ENCODE data around the gene WDR41.
"Not testable (repeated sequence)": the region's sequence is repeated elsewhere in the genome, so short reads cannot be mapped to it uniquely, and the experiment has no call there.

Gene WDR41

DNA sequence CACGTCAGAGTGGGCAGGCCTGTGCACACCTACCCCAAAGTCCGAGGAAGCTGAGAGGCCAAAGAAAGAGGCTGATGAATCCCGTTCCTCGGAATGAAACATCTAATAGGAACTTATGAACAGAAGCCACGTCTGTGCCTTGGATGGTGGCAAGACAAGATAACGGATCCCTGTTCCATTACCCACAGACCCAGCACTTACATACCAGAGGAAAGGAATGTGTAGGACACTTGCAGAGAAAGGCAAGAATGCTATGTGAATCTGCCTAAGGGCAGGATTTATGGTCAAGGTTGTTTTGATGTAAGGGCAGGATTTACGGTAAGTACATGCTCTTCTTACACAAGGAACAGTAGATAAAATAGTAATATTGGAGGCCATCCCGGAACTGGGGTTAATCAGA lies 93.2 kb downstream of the WDR41 start:
- no peak for DNase-seq

DNA sequence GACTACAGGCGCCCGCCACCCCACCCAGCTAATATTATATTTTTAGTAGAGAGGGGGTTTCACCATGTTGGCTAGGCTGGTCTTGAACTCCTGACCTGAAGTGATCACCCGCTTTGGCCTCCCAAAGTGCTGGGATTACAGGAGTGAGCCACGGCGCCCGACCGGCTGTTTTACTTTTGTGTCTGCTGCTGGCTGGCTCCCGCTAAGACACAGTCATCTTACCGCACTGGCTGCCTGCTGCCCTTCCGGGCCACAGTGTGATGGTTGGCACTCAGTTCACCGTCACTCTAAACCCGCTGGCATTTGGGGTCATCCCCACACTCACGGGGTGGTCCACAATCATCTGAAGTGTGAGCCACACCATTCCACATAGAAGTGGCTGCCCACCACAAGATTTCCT lies 93.7 kb downstream of the WDR41 start:
- DNase-seq: no peak

DNA sequence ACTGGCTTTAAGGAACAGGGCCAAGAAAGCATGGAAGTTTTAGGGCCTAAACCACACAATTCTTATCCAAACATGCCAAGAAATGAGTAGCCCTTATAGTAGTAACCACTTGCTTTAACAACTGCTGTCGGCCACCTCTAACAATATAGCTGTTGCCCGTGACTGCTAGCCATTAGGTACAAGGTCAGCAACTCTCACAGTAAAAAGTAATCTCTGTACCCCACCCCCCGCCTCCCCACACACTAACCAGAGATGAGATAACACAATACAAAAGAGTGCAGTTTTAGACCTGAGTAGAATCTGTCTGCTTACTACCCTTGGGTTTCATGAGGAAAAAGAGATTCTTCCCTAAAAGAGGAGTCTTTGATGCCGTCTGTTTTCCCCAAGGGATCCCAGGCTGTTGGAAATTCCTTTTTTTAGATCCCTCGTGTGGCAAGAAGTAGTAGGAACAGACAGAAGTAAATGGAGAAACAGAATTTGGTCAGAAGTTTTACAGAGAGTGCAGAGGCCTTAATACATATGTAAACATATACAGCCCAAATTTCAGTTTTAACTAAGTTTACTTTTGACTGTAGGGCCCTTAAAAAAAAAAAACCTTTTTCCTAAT lies 94.3 kb downstream of the WDR41 start:
- DNase-seq: no peak

DNA sequence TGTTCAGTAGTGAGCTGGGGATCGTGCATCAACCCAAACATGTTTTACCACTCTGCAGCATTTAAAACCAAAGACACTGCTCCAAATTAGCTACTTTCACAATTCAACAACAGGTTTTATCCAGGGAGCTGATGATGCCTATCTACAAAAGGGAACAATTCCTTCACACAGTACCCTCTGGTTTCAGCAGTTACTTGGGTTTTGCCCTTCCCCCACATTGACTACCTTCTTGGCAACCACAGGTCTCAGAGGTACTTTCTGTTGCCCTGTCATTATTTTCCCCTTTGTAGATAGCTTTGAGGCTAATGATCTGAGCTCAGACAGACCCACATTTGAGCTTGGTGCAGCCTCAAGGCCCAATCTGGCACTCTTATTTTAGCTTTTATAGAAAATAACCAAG lies 96.1 kb downstream of the WDR41 start:
- DNase-seq: no peak

DNA sequence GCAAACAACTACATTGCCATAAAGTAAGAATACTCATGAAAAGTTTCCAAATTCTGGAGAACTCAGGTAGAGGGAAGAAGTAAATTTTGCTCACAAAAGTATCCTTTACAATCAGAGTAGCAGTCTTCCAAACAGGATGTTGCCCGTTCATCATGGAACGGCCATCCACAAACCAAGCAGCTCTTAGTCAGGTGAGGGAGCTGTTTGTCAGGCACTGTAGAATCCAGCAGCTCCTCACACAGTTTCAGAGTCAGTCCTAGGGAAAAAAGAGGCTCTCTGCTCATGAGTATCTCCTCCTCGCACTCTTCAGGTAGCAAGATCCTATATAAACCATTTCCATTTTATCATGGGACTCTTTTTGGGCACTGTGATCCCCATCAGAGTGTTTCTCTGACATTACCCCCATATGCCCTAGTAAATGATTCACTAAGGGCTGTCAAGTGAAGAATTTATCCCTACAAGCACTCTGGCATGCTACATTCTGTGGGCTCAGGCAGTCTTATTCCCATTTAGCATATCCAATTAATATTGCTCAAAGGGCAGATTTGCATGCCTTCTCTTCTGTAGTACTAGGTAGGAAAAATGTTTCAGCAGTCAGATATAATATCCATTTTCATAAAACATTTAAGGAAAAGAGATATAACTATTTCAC lies 97.9 kb downstream of the WDR41 start:
- DNase-seq: no peak

DNA sequence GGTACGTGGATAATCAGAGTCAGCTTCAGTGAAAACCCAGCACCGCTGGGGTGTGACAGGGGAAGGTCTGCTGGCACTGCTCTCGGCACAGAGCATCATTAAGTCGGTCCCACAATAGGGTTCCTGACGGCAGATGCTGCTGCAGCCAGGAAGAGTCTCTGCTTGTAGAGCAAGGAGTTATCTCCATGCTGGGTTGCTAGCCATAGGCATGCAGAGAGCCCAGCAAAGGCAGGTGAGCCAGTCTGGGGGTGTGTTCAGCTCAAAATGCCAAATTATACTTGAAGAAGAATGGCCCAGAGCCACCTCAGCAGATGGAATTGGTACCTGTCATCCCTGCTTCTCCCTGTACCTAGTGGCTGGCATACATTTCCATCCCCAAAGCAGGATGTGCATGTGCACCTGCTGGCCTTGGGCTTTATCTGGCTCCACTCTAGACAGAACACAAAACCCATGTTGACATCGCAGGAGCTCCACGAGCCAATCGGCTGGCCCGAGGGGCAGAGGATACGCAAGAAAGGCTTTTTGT lies 100.8 kb downstream of the WDR41 start:
- no peak for DNase-seq

DNA sequence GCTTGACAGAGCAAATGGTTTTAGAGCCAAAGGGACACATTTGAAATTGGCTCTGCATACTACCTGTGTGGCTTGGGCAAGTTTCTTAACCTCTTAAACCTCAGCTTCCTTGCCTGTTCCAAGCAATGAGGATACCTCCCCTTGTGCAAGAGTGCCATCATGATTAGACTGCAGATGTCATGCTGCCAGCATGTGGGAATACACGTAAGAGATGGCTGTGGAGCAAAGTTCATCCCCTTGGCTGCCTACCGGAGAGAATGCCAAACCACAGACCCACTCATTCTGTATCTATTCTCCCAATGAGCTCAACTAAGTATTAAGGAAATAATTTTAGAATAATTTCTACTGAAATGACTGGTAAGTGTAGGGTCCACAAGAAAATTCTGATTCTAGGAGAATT lies 101.3 kb downstream of the WDR41 start:
- no peak for DNase-seq

DNA sequence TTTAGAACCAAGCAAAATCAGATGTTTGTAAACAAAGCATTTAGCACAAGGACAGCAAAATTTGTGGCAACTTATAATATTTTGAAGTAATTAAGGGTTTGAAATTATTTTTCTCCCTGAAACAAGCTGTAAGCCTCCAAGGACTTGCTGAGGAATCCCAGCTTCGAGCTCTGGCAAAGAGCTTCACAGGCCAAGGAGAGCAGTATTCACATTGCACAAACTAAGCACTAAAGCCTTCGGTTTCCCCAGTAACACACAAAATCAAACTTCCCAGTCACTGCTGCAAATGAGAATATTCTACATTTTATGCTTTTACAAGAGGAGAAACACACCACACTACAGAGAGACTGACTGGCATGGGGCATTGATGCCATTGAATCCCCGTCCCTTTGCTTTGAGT lies 101.9 kb downstream of the WDR41 start:
- DNase-seq: no peak

DNA sequence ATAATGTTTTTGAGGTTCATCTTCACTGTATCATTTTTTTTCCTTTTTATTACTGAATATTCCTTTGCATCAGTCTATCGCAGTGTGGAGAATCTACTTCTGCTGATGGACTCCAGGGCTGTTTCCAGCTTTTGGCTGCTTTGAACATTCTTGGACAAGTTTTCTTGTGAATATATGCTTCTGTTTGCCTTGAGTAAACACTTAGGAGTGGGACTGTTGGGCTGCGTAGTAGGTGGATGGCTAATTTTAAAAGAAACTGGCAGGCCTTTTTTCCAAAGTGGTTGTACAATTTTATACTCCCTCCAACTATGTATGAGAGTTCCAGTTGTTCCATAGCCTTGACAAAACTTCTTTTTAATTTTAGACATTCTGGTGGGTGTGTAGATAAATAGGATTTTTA lies 102.4 kb downstream of the WDR41 start:
- no peak for DNase-seq

DNA sequence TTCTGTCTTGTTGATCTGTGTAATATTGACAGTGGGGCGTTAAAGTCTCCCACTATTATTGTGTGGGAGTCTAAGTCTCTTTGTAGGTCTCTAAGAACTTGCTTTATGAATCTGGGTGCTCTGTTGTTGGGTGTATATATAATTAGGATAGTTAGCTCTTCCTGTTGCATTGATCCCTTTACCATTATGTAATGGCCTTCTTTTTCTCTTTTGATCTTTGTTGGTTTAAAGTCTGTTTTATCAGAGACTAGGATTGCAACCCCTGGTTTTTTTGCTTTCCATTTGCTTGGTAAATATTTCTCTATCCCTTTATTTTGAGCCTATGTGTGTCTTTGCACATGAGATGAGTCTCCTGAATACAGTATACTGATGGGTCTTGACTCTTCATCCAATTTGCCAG lies 105.8 kb downstream of the WDR41 start:
- DNase-seq: not testable (repeated sequence)

DNA sequence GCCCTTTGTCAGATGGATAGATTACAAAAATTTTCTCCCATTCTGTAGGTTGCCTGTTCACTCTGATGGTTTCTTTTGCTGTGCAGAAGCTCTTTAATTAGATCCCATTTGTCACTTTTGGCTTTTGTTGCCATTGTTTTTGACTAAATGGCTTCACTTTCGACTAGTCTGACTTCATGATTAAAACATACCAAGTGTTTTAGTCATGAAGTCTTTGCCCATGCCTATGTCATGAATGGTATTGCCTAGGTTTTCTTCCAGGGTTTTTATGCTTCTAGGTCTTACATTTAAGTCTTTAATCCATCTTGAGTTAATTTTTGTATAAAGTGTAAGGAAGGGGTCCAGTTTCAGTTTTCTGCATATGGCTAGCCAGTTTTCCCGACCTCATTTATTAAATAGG lies 108.8 kb downstream of the WDR41 start:
- DNase-seq: not testable (repeated sequence)
